Stimulated activated CD4-positive, alpha-beta T cell treated with anti-CD3 and anti-CD28 coated beads, Interleukin-4, amount 100 ng/mL, for 4 hours (primary cell): ENCODE data around the gene B4GALT3.

ENCODE experiments used
- DNase-seq, 2 experiments: peaks; one replicate each; pipeline ENCODE4 v3.0.0-alpha.2; 2020

Gene B4GALT3

GRCh38 chr1:161185732-161186311 is 8.5 kb upstream of the B4GALT3 start:
- no peak for DNase-seq

- peak; percentile 37 to 62 for DNase-seq
Observed at GRCh38 chr1:161185282-161185682, 8.0 kb upstream of the B4GALT3 start.

GRCh38 chr1:161182214-161182613 is 4.9 kb upstream of the B4GALT3 start:
- peak; percentile 43 to 71 for DNase-seq

- DNase-seq, result no peak
Observed at GRCh38 chr1:161180639-161181038, 3.3 kb upstream of the B4GALT3 start.

GRCh38 chr1:161179698-161180097 is 2.4 kb upstream of the B4GALT3 start:
- no peak for DNase-seq

GRCh38 chr1:161177936-161178244 is 583 bp upstream of the B4GALT3 start:
- DNase-seq, result no peak

- no peak for DNase-seq
Observed at GRCh38 chr1:161176468-161177111, 717 bp downstream of the B4GALT3 start.

- DNase-seq, result no peak
Observed at GRCh38 chr1:161175771-161176453, 1.4 kb downstream of the B4GALT3 start.

- no peak for DNase-seq
Observed at GRCh38 chr1:161174911-161175310, 2.4 kb downstream of the B4GALT3 start.

- no peak for DNase-seq
Observed at GRCh38 chr1:161173711-161174110, 3.6 kb downstream of the B4GALT3 start.

- DNase-seq, result no peak
Observed at GRCh38 chr1:161172776-161173376, 4.4 kb downstream of the B4GALT3 start.

- no peak for DNase-seq
Observed at GRCh38 chr1:161172349-161172748, 5.0 kb downstream of the B4GALT3 start.

- no peak for DNase-seq
Observed at GRCh38 chr1:161171696-161172095, 5.6 kb downstream of the B4GALT3 start.

GRCh38 chr1:161171191-161171590 is 6.1 kb downstream of the B4GALT3 start:
- DNase-seq, result no peak

GRCh38 chr1:161168906-161169305 is 8.4 kb downstream of the B4GALT3 start:
- no peak for DNase-seq

- DNase-seq, result no peak
Observed at GRCh38 chr1:161166669-161167548, 10.4 kb downstream of the B4GALT3 start.

GRCh38 chr1:161165742-161166668 is 11.3 kb downstream of the B4GALT3 start, which contains the start of gene PPOX:
TSS of gene PPOX (plus strand) at chr1:161166426. CDS start at chr1:161166848, 422 bp downstream.
- DNase-seq, result peak; percentile 80 to 89

GRCh38 chr1:161164901-161165610 is 12.3 kb downstream of the B4GALT3 start:
- DNase-seq, result no peak

- no peak for DNase-seq
Observed at GRCh38 chr1:161163793-161164192, 13.5 kb downstream of the B4GALT3 start.

- DNase-seq, result no peak
Observed at GRCh38 chr1:161162806-161163205, 14.5 kb downstream of the B4GALT3 start.

GRCh38 chr1:161162052-161162451 is 15.3 kb downstream of the B4GALT3 start:
- DNase-seq, result no peak
